Ovary (tissue), 9 donors: ENCODE results near the gene CTNND2. TPM values are rescaled to one million over a fixed set of nuclear protein-coding genes. Genes with fewer than 3 reads are reported as not detected.

ENCODE experiments used
- DNase-seq, 5 donors: peaks; one replicate each; pipeline ENCODE4 v3.0.0-alpha.2; 2019 to 2020
- H3K27ac ChIP-seq, 2 donors: fragments of 200-600 bp; one replicate each; pipeline versions ENCODE4 v1.5.1 to v1.8.0; 2019 to 2022
- H3K27me3 ChIP-seq: fragments of 200-600 bp; one replicate; pipeline ENCODE4 v1.8.0; 2022
- H3K36me3 ChIP-seq: fragments of 200-600 bp; sonication (generic); one replicate; pipeline ENCODE4 v1.5.1; 2019
- H3K4me1 ChIP-seq: one replicate; pipeline ENCODE4 v1.8.1; 2013; ENCODE audit warnings: mild to moderate bottlenecking, moderate library complexity; ENCODE audit not compliant: insufficient read depth
- H3K4me3 ChIP-seq: fragments of 200-600 bp; sonication (generic); one replicate; pipeline ENCODE4 v1.5.1; 2017
- H3K9me3 ChIP-seq, 2 donors: fragments of 200-600 bp in 1 of 2; sonication (generic) in 1 of 2; one replicate each; pipeline versions ENCODE4 v1.5.1 to v1.8.1; 2013 to 2019; ENCODE audit warnings: mild to moderate bottlenecking in 1 of 2, moderate library complexity in 1 of 2
- EP300 ChIP-seq: sonication (generic); formaldehyde crosslinking; IDR thresholded peaks from one replicate; pipeline ENCODE4 v1.6.1; 2017; ENCODE audit warnings: antibody characterized with exemption
- POLR2A ChIP-seq: fragments of 450-650 bp; IDR thresholded peaks from one replicate; pipeline ENCODE4 v1.6.1; 2017; ENCODE audit warnings: antibody characterized with exemption, mild to moderate bottlenecking, moderate library complexity
- WGBS, 3 donors: extraction: QIAGEN DNeasy Blood & Tissue Kit in 1 of 3; methylation state at CpG; one replicate each; pipeline versions ENCODE4 v1.1.5 to v1.1.7; 2013 to 2017; 5-methylcytosine and 5-hydroxymethylcytosine counted together
- intact Hi-C, 4 donors: fragments of 100-400 bp; cut with DNase I; formaldehyde crosslinking; loops; one replicate each; pipeline versions ENCODE4 v1.11.0 to v1.15.1; 2022 to 2023
- polyA plus RNA-seq, 2 donors: library from polyadenylated mRNA; stranded (reverse); fragments of 200-250 nt in 1 of 2; fragments of 350-450 nt in 1 of 2; fragmentation: Illumina TruSeq in 1 of 2; extraction: RNeasy Lipid Tissue Mini Kit (QIAGEN cat#74804) in 1 of 2; gene quantifications; one replicate each; pipeline ENCODE4 v1.2.3, GENCODE V29; 2013 to 2014
- total RNA-seq, 7 donors: library from RNA; depleted of rRNA in 2 of 7; stranded (reverse); fragments of >200 nt in 2 of 7; fragmentation: NEBNext Ultra II Directional in 3 of 7; extraction: Animal tissue kit (Norgen Biotek cat#: 25700) in 3 of 7; gene quantifications; one replicate each; pipeline versions ENCODE4 v1.1.0 to v1.2.4, GENCODE V29; 2016 to 2023
- TF ChIP-seq, protein P1 (sequence below), 3 donors: fragments of 450-650 bp in 2 of 3; fragments of 200-600 bp in 1 of 3; IDR thresholded peaks; one replicate each; pipeline versions ENCODE4 v1.5.1 to v1.8.0; 2016 to 2022; ENCODE audit warnings: antibody characterized with exemption in 3 of 3, mild to moderate bottlenecking in 1 of 3
- donor health status: DM: no; HTN: no; CAD: no; lungs with moderate emphysema.
- donor health status: DM: no; HTN: no; CAD: no.
- donor health status: Bipolar disorder and iron deficiency.
- donor health status: DM: yes; HTN: yes; CAD: no.
- donor health status: DM: no; HTN: no; CAD: no.
- donor health status: DM: yes; HTN: yes; CAD: no.

The CTNND2 gene
- total and polyA plus RNA-seq, 9 donors = 0.52 to 13.2 (median 2.3) TPM

DNA sequence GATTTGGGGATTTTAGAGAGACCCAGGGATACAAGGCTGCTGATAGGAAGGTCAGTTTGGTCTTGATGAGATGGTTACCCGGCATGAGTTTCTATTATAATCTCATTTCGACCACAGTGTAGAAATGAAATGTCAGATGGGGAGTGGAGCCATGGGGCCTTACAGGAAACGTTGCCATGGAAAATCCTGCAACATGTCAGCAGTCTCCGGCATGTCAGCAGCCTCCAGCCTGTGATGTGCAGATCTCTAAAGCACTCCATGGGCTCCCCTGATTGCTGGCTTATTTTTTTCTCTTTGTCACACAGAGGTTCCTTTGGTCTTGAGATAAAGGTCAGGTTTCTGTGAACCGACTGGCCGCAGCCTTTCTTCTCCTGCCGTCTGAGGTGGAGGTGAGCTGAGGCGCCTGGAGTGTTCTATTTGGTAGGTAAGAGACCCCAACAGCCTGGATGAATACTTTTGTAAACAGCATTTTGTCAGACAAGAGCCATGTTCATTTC, 934.5 kb downstream of the CTNND2 start:
- Histone ChIP-seq H3K9me3 (no peaks in the 10 kb centered on the region), H3K27me3 (no peaks in the 10 kb centered on the region), H3K4me1 (no peaks in the 10 kb centered on the region), H3K36me3 (no peaks in the 10 kb centered on the region), H3K4me3 (no peak overlapping the region), H3K27ac (no peak overlapping the region)
- intact Hi-C loops = no loop called here
- WGBS, 3 donors = 66 to 75% (median 74%) methylated on average over 8 of the region's 8 CpGs
- no peak for DNase-seq
- TF ChIP-seq, protein P1, sequence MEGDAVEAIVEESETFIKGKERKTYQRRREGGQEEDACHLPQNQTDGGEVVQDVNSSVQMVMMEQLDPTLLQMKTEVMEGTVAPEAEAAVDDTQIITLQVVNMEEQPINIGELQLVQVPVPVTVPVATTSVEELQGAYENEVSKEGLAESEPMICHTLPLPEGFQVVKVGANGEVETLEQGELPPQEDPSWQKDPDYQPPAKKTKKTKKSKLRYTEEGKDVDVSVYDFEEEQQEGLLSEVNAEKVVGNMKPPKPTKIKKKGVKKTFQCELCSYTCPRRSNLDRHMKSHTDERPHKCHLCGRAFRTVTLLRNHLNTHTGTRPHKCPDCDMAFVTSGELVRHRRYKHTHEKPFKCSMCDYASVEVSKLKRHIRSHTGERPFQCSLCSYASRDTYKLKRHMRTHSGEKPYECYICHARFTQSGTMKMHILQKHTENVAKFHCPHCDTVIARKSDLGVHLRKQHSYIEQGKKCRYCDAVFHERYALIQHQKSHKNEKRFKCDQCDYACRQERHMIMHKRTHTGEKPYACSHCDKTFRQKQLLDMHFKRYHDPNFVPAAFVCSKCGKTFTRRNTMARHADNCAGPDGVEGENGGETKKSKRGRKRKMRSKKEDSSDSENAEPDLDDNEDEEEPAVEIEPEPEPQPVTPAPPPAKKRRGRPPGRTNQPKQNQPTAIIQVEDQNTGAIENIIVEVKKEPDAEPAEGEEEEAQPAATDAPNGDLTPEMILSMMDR (IDR thresholded peaks at IDR 0.05) = no peak
- TF ChIP-seq EP300 = no peak
- no peak for TF ChIP-seq POLR2A

DNA sequence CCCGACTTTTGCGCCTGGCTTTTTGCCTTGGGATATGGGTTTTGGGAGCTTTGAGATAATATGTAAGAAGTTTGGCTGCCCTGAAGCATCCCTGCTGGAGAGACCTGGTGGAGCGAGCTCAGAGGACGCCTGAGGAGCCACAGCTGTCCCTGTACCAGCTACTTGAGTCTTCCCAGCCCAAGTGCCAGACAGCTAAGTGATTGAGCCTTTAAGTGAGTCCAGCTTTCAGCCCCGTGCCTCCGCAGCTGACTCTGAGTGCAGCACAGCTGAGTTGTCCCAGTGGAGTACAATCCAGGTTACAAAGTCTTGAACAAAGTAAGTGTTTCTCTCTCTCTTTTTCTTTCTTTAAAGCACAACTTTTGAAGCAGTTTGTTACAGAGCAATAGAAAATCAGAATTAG, 939.4 kb downstream of the CTNND2 start:
- TF ChIP-seq, protein P1 (IDR thresholded peaks at IDR 0.05) = no peak
- no peak for TF ChIP-seq EP300
- WGBS, 3 donors = 31 to 57% (median 51%) methylated on average over 6 of the region's 6 CpGs
- Histone ChIP-seq H3K27me3 (no peaks in the 10 kb centered on the region), H3K4me1 (no peaks in the 10 kb centered on the region), H3K4me3 (no peak overlapping the region), H3K36me3 (no peaks in the 10 kb centered on the region), H3K9me3 (no peaks in the 10 kb centered on the region), H3K27ac (no peak overlapping the region)
- no peak for DNase-seq
- intact Hi-C loops = no loop called here

DNA sequence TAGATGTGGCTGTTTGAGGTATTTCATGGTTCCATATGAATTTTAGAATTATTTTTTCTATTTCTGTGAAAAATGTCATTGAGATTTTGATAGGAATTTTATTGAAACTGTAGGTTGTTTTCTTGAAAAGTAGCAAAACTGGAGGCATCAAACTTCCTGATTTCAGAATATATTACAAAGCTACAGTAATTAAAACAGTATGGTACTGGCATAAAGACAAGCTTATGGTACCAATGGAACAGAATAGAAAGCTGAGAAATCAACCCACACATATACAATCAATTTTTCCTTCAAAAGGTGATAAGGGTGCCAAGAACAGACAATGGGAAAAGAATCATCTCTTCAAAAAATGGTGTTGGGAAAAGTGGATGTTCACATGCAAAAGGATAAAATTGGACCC, 945.5 kb downstream of the CTNND2 start:
- intact Hi-C loops = no loop called here
- TF ChIP-seq POLR2A = no peak
- TF ChIP-seq, protein P1 (IDR thresholded peaks at IDR 0.05) = no peak
- TF ChIP-seq EP300 = no peak
- Histone ChIP-seq H3K4me3 (no peak overlapping the region), H3K27ac (no peak overlapping the region), H3K9me3 (no peaks in the 10 kb centered on the region), H3K27me3 (no peaks in the 10 kb centered on the region), H3K36me3 (no peaks in the 10 kb centered on the region), H3K4me1 (no peaks in the 10 kb centered on the region)
- DNase-seq = no peak

DNA sequence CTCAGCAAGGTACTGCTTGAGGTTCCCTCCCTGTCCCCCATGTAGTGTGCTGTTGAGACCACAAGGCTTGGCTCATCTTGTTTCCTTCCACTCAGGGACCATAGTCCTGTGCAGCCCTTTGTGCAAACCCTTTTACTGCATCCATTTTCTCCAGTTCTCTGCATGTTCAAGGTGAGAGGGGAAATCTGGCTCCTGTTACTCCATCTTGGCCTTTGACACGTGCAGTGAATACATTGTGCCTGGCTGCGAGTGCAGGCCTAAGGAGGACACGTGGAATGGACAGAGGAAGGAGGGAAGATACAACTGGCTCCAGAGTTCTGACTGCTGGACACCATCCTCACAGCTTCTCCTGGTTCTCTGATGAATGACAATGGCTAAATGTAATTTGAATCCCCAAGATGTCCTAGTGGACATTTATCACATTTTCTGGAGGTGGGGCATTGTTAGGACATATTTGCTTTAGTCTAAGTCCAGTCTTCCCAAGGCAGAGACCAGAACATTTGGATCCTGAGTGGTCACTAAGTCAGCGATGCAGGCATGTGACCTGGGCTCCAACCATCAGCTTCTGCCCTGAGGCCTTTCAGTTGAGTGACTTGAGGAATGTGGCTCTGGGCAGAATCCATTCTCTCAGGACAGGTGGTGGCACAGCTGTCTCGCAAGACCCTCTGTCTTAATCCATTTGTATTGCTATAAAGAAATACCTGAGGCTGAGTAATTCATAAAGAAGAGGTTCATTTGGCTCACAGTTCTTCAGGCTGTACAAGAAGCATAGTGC, 954.2 kb downstream of the CTNND2 start:
- H3K36me3 ChIP-seq = no peaks in the 10 kb centered on the region
- DNase-seq = no peak
- H3K4me3 ChIP-seq = no peak overlapping the region
- 68 to 94% (median 83%) methylated on average over 5 of the region's 5 CpGs for WGBS, 3 donors
- no peak overlapping the region for H3K27ac ChIP-seq
- no peaks in the 10 kb centered on the region for H3K4me1 ChIP-seq
- no peaks in the 10 kb centered on the region for H3K27me3 ChIP-seq
- intact Hi-C loops = no loop called here
- TF ChIP-seq EP300 (no peak), POLR2A (no peak)
- TF ChIP-seq, protein P1 (IDR thresholded peaks at IDR 0.05) = no peak
- no peaks in the 10 kb centered on the region for H3K9me3 ChIP-seq
